Muscle of leg (tissue), 11 donors: ENCODE measurements around the gene RBBP9. TPM values are rescaled to one million over a fixed set of nuclear protein-coding genes. Genes with fewer than 3 reads are reported as not detected.
"Not testable (repeated sequence)": the region's sequence is repeated elsewhere in the genome, so short reads cannot be mapped to it uniquely, and the experiment has no call there.

ENCODE experiments used
- DNase-seq: peaks from one replicate; pipeline ENCODE4 v3.0.0; 2013
- H3K27ac ChIP-seq: one replicate; pipeline ENCODE4 v1.5.1; 2013; ENCODE audit warnings: mild to moderate bottlenecking, low read length, control low read depth
- H3K27me3 ChIP-seq: one replicate; pipeline ENCODE4 v1.6.1; 2013; ENCODE audit warnings: low read length; ENCODE audit not compliant: control insufficient read depth, insufficient read depth
- H3K36me3 ChIP-seq: one replicate; pipeline ENCODE4 v1.6.1; 2013; ENCODE audit warnings: low read length; ENCODE audit not compliant: control insufficient read depth, insufficient read depth
- H3K4me1 ChIP-seq: one replicate; pipeline ENCODE4 v1.6.1; 2013; ENCODE audit warnings: low read length; ENCODE audit not compliant: control insufficient read depth, insufficient read depth
- H3K4me3 ChIP-seq: one replicate; pipeline ENCODE4 v1.5.1; 2013; ENCODE audit warnings: low read length, control low read depth
- H3K9me3 ChIP-seq: replicated peaks from 2 replicates; pipeline ENCODE4 v1.6.1; 2013; ENCODE audit warnings: low read depth, low read length; ENCODE audit not compliant: control insufficient read depth
- WGBS: methylation state at CpG from one replicate; pipeline ENCODE4 v1.1.5; 2013; ENCODE audit warnings: missing lambda C conversion rate; ENCODE audit not compliant: insufficient coverage; 5-methylcytosine and 5-hydroxymethylcytosine counted together
- polyA plus RNA-seq, 8 donors: library from polyadenylated mRNA; unstranded; fragments of 120-200 nt; gene quantifications; one replicate each; pipeline versions ENCODE4 v1.2.1 to v1.2.3, GENCODE V29; 2013; ENCODE audit warnings: inconsistent platforms in 1 of 8, low replicate concordance in 1 of 8; ENCODE audit not compliant: insufficient read length in 8 of 8, insufficient read depth in 1 of 8
- total RNA-seq: library from RNA; stranded (reverse); fragments of 120-200 nt; gene quantifications from one replicate; pipeline ENCODE4 v1.2.4, GENCODE V29; 2013

The RBBP9 gene
- total and polyA plus RNA-seq, 9 donors: 9.8 to 13.4 (median 10.7) TPM

DNA sequence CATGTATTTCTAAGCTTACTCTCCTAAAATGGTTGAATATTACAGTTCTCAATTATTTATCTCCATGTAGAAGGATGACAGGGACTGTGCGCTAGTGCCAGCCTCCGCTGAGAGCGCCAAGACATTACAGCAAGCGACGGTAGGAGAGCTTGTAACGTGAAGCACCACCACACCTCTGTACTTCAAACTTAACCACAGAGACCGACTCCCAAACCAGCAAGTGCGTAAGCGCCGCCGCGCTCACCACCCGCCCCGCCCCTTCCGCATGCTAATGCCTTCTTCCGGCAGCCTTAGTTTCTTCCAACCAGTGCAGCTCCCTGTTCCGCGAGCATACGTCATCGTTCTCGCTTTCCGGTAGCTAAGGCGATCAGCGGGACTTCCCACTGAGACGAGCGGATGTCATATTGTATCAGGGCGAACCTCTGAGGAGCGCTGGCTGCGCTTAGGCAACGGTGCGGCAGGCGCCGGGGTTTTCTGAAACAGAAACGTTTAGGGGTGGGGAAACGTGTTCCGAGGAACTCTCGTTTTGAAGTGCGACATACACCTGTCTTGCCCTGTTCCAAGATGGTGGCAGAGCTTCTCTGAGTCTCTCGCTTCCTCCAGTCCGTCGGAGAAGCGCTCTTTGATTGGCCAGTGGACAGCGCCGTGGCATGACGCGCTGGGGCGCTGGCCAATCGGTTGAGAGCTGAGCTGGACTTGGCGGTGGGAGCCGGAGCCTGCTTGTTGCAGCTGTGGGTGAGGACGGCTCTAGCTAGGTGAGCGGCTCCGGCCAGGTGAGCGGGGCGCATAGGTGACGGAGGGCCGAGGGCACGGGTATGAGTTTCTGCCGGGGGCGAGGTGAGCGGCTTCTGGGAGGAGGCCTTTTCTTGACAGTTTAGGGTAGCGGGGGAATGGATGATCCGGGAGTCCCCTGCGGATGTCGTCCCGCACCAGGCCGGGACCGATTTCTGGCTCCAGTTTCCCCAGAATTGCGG, 10.5 kb upstream of the RBBP9 start, which contains the start of gene SEC23B:
Gene SEC23B, plus strand, starts transcription at position 723 of the 974 bp plus-strand sequence. CDS start 2,896 bp downstream, outside the sequence.
- Histone ChIP-seq H3K27me3 (peaks cover 17% of the 10 kb centered on the region), H3K36me3 (peaks cover 13% of the 10 kb centered on the region), H3K27ac (peak within 1 kb of the TSS; percentile 100), H3K4me3 (peak within 1 kb of the TSS; percentile 80), H3K9me3 (no peaks in the 10 kb centered on the region), H3K4me1 (peaks cover 12% of the 10 kb centered on the region)
- DNase-seq: peak; percentile 99
- WGBS: under 1% methylated on average over 68 of the region's 69 CpGs

GRCh38 chr20:18506744-18507143, 9.7 kb upstream of the RBBP9 start:
- peaks cover 12% of the 10 kb centered on the region for H3K4me1 ChIP-seq
- H3K36me3 ChIP-seq: peaks cover 13% of the 10 kb centered on the region
- peaks cover 17% of the 10 kb centered on the region for H3K27me3 ChIP-seq
- no peak for DNase-seq
- no peaks in the 10 kb centered on the region for H3K9me3 ChIP-seq
- 80% methylated on average over 4 of the region's 8 CpGs for WGBS
- H3K4me3 ChIP-seq: peak overlapping the region; percentile 80
- peak overlapping the region; percentile 100 for H3K27ac ChIP-seq

GRCh38 chr20:18504479-18505060, 7.5 kb upstream of the RBBP9 start:
- Histone ChIP-seq H3K4me1 (peaks cover 12% of the 10 kb centered on the region), H3K4me3 (no peak overlapping the region), H3K27ac (no peak overlapping the region), H3K9me3 (no peaks in the 10 kb centered on the region), H3K27me3 (peaks cover 17% of the 10 kb centered on the region), H3K36me3 (peaks cover under 1% of the 10 kb centered on the region)
- no peak for DNase-seq
- 63% methylated on average over 31 of the region's 31 CpGs for WGBS

- H3K4me3 ChIP-seq, H3K9me3 ChIP-seq, H3K4me1 ChIP-seq, DNase-seq, H3K36me3 ChIP-seq, H3K27ac ChIP-seq: not testable (repeated sequence)
- H3K27me3 ChIP-seq: peaks cover 17% of the 10 kb centered on the region
- no CpG with 5 or more reads among the region's 1 CpG for WGBS
Observed at GRCh38 chr20:18501672-18502071, 4.6 kb upstream of the RBBP9 start.

GRCh38 chr20:18497603-18498002, 578 bp upstream of the RBBP9 start:
- H3K27ac ChIP-seq: no peak overlapping the region
- no peak overlapping the region for H3K4me3 ChIP-seq
- WGBS: 100% methylated on average over 1 of the region's 3 CpGs
- H3K27me3 ChIP-seq: peaks cover under 1% of the 10 kb centered on the region
- H3K4me1 ChIP-seq: peaks cover 4% of the 10 kb centered on the region
- peaks cover 9% of the 10 kb centered on the region for H3K36me3 ChIP-seq
- H3K9me3 ChIP-seq: no peaks in the 10 kb centered on the region
- no peak for DNase-seq

DNA sequence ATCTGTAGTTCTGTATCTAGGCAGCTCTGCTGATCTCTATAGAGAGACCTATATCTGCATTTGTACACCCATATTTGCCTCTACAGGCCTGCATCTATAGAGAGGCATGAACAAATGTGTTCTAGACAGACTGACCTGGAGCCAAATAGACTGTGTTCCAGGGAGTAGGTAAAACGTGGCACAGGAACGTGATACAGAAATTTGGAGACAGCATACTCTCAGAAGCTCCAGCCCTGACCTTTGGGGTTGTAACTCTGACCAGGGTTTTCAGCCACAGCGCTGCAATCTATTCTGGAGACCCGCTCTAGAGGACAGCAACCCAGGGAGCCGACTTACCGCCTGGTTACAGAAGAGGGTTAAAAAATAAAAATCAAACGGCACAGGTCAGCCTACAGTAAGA, 983 bp downstream of the RBBP9 start:
- DNase-seq: no peak
- peak overlapping the region; percentile 85 for H3K4me3 ChIP-seq
- H3K27ac ChIP-seq: no peak overlapping the region
- peaks cover 13% of the 10 kb centered on the region for H3K36me3 ChIP-seq
- H3K4me1 ChIP-seq: peaks cover 4% of the 10 kb centered on the region
- no peaks in the 10 kb centered on the region for H3K27me3 ChIP-seq
- 13% methylated on average over 5 of the region's 7 CpGs for WGBS
- no peaks in the 10 kb centered on the region for H3K9me3 ChIP-seq

GRCh38 chr20:18488301-18488700, 8.7 kb downstream of the RBBP9 start:
- no CpG with 5 or more reads among the region's 3 CpGs for WGBS
- no peak for DNase-seq
- no peaks in the 10 kb centered on the region for H3K9me3 ChIP-seq
- no peak overlapping the region for H3K4me3 ChIP-seq
- no peaks in the 10 kb centered on the region for H3K27me3 ChIP-seq
- peaks cover 36% of the 10 kb centered on the region for H3K36me3 ChIP-seq
- H3K4me1 ChIP-seq: no peaks in the 10 kb centered on the region
- no peak overlapping the region for H3K27ac ChIP-seq

DNA sequence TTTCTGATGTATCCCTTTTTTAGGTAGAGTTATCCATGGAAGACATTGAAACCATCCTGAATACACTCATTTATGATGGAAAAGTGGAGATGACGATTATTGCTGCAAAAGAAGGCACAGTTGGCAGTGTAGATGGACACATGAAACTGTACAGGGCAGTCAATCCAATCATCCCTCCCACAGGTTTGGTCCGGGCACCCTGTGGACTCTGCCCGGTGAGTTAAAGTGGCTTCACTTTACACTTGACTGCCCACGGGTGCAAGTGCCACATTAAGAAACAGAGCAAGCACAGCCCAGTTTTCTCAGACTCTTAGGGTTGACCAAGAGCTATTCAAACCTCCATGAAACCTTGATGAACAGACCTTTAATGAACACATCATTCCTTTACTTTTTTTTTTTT, 15.4 kb downstream of the RBBP9 start:
- Histone ChIP-seq H3K4me1 (no peaks in the 10 kb centered on the region), H3K9me3 (no peaks in the 10 kb centered on the region), H3K27ac (no peak overlapping the region), H3K4me3 (no peak overlapping the region), H3K36me3 (peaks cover 49% of the 10 kb centered on the region), H3K27me3 (no peaks in the 10 kb centered on the region)
- WGBS: no CpG with 5 or more reads among the region's 4 CpGs
- DNase-seq: no peak

GRCh38 chr20:18477821-18478220, 19.2 kb downstream of the RBBP9 start:
- no CpG with 5 or more reads among the region's 1 CpG for WGBS
- DNase-seq: no peak
- Histone ChIP-seq H3K4me3 (no peak overlapping the region), H3K27me3 (no peaks in the 10 kb centered on the region), H3K9me3 (no peaks in the 10 kb centered on the region), H3K27ac (no peak overlapping the region), H3K4me1 (no peaks in the 10 kb centered on the region), H3K36me3 (peaks cover 46% of the 10 kb centered on the region)

GRCh38 chr20:18477218-18477617, 19.8 kb downstream of the RBBP9 start:
- Histone ChIP-seq H3K36me3 (peaks cover 39% of the 10 kb centered on the region), H3K4me1 (no peaks in the 10 kb centered on the region), H3K27me3 (no peaks in the 10 kb centered on the region), H3K9me3 (no peaks in the 10 kb centered on the region), H3K4me3 (no peak overlapping the region), H3K27ac (no peak overlapping the region)
- WGBS: no CpG with 5 or more reads among the region's 1 CpG
- DNase-seq: no peak
